ENCODE results near the gene SLU7. TPM values are rescaled to one million over a fixed set of nuclear protein-coding genes. Genes with fewer than 3 reads are reported as not detected.

SLU7 gene
- total and polyA plus RNA-seq, 9 of the 15 experiments (the other 6 are each of a cell fraction or from before 2014, with no cell fraction given), result 42.1 to 65.7 (median 54.8) TPM

DNA sequence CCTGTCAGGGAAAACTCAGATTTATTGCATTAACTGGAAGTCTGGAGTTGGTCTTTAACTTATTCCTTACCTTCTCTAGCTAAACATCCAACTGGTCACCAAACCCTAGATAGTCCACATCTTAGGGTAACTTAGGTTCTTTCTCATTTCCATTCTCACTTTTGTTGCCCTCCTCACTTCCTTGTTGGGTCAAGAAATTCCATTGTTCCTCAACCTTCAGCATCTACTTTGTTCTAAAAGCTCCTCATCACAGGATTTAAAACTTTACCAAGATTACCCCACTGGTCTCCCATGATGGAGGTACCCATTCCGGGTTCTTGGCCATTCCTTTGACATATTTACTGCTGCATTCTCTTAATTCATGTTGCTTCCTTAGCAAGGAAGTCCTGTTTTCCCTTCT, 34.9 kb upstream of the SLU7 start:
- no peak overlapping the region for H2AFZ ChIP-seq (ENCODE audit: low read depth, low read length)
- H3K27ac ChIP-seq (ENCODE audit: extremely low read depth, low read depth, low read length), result no peak overlapping the region
- no peak for TF ChIP-seq BHLHE40 (IDR thresholded peaks at IDR 0.05; ENCODE audit: low read length)
- no peak for TF ChIP-seq POLR2G (IDR thresholded peaks at IDR 0.05; ENCODE audit: low read depth, low read length)
- no peak for TF ChIP-seq ZFP1 (CRISPR knock-in tag; IDR thresholded peaks at IDR 0.05)
- no peak for TF ChIP-seq SMAD1 (IDR thresholded peaks at IDR 0.05; ENCODE audit: low read depth, low read length, partially characterized antibody)
- TF ChIP-seq, protein P1, sequence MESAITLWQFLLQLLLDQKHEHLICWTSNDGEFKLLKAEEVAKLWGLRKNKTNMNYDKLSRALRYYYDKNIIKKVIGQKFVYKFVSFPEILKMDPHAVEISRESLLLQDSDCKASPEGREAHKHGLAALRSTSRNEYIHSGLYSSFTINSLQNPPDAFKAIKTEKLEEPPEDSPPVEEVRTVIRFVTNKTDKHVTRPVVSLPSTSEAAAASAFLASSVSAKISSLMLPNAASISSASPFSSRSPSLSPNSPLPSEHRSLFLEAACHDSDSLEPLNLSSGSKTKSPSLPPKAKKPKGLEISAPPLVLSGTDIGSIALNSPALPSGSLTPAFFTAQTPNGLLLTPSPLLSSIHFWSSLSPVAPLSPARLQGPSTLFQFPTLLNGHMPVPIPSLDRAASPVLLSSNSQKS (CRISPR knock-in tag; IDR thresholded peaks at IDR 0.05), result no peak
- no peak for TF ChIP-seq PML (IDR thresholded peaks at IDR 0.05; ENCODE audit: low read length)
- TF ChIP-seq POLR2AphosphoS5 (IDR thresholded peaks at IDR 0.05; ENCODE audit: control insufficient read depth, insufficient read depth, low read depth, low read length), result no peak
- TF ChIP-seq, protein P2, sequence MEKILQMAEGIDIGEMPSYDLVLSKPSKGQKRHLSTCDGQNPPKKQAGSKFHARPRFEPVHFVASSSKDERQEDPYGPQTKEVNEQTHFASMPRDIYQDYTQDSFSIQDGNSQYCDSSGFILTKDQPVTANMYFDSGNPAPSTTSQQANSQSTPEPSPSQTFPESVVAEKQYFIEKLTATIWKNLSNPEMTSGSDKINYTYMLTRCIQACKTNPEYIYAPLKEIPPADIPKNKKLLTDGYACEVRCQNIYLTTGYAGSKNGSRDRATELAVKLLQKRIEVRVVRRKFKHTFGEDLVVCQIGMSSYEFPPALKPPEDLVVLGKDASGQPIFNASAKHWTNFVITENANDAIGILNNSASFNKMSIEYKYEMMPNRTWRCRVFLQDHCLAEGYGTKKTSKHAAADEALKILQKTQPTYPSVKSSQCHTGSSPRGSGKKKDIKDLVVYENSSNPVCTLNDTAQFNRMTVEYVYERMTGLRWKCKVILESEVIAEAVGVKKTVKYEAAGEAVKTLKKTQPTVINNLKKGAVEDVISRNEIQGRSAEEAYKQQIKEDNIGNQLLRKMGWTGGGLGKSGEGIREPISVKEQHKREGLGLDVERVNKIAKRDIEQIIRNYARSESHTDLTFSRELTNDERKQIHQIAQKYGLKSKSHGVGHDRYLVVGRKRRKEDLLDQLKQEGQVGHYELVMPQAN (IDR thresholded peaks at IDR 0.05; ENCODE audit: borderline replicate concordance), result no peak
- no peak for TF ChIP-seq ZNF384 (IDR thresholded peaks at IDR 0.05; ENCODE audit: low read depth, low read length)
- TF ChIP-seq, protein P3, sequence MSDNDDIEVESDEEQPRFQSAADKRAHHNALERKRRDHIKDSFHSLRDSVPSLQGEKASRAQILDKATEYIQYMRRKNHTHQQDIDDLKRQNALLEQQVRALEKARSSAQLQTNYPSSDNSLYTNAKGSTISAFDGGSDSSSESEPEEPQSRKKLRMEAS (CRISPR knock-in tag; IDR thresholded peaks at IDR 0.05), result no peak
- no peak for TF ChIP-seq GTF2A2 (tag; IDR thresholded peaks at IDR 0.05)
- no peak for TF ChIP-seq ZNF274 (IDR thresholded peaks at IDR 0.05; ENCODE audit: borderline replicate concordance, low read depth, low read length)
- no peak for TF ChIP-seq TAF7 (tag; IDR thresholded peaks at IDR 0.05)
- TF ChIP-seq LARP7 (IDR thresholded peaks at IDR 0.05), result no peak
- no peak for TF ChIP-seq SAFB (IDR thresholded peaks at IDR 0.05; ENCODE audit: borderline replicate concordance, low read depth, low read length)
- ChIA-PET CTCF (ENCODE audit: low intra/inter-chr PET ratio) (no interaction called here), POLR2A (no interaction called here)
- H3K4me1 ChIP-seq (replicated peaks in 1 of 2; ENCODE audit: control insufficient read depth in 2 of 2, insufficient read depth in 2 of 2, low read length in 2 of 2), result no peaks in the 10 kb centered on the region
- no peak overlapping the region for H3K4me2 ChIP-seq (ENCODE audit: insufficient read depth, low read length)
- no peak for FAIRE-seq
- intact Hi-C loops (cut with micrococcal nuclease), result no loop called here
- 0% methylated on average over 1 of the region's 1 CpG for WGBS (ENCODE audit: insufficient coverage, low coverage, missing lambda C conversion rate)
- H3K36me3 ChIP-seq (ENCODE audit: control insufficient read depth, insufficient read depth, low read length), result no peaks in the 10 kb centered on the region
- no peaks in the 10 kb centered on the region for H3K9me3 ChIP-seq (replicated peaks; ENCODE audit: control insufficient read depth, insufficient read depth, low read depth, low read length)
- in situ Hi-C loops (cut with MboI), result no loop called here
- no peaks in the 10 kb centered on the region for H3K27me3 ChIP-seq (ENCODE audit: control insufficient read depth in 2 of 2, insufficient read depth in 2 of 2, low read length in 2 of 2)
- no peaks in the 10 kb centered on the region for H3K9me1 ChIP-seq (ENCODE audit: control insufficient read depth, insufficient read depth, low read length)
- BruUV-seq (replicated peaks), result no TSS peak
- no peak overlapping the region for H3K4me3 ChIP-seq
- DNase-seq (ENCODE audit: extremely low read depth in 1 of 4, low spot score in 3 of 4), result no peak
- no peak for ATAC-seq
- no peaks in the 10 kb centered on the region for H4K20me1 ChIP-seq (replicated peaks; ENCODE audit: control insufficient read depth, insufficient read depth, low read length)
- no peak overlapping the region for H3K9ac ChIP-seq (ENCODE audit: insufficient read depth in 1 of 2, low read depth in 2 of 2, low read length in 2 of 2)
- no peaks in the 10 kb centered on the region for H3K79me2 ChIP-seq (ENCODE audit: control insufficient read depth, insufficient read depth, low read length)
